Heart left ventricle (tissue), 13 donors: ENCODE results near the gene GPLD1.

Experiments
- CTCF ChIP-seq, 12 donors: fragments of 200-600 bp; sonication (generic) in 4 of 12; IDR thresholded peaks; one replicate each; pipeline versions ENCODE4 v1.5.0 to v1.8.0; 2018 to 2022; ENCODE audit warnings: antibody characterized with exemption in 12 of 12, mild to moderate bottlenecking in 5 of 12
- POLR2A ChIP-seq, 2 donors: fragments of 450-650 bp; IDR thresholded peaks; one replicate each; pipeline ENCODE4 v1.6.1; 2017; ENCODE audit warnings: antibody characterized with exemption in 2 of 2, mild to moderate bottlenecking in 2 of 2, moderate library complexity in 2 of 2
- donor health status: ischemic (EF 13 %, LVEDD 7.1; RV severe dilation, severe dysfunction).
- donor health status: DM: no; HTN: yes; CAD: no.
- donor health status: DM: no; HTN: no; CAD: no.
- donor health status: ischemic (EF 25% LVEDD 6.9; RV normal size, moderate dysfunction).
- donor health status: ischemic (EF 25% LVEDD 5.7; RV mildly dilated, moderate dysfunction).
- donor health status: ischemic (EF 35%, LVEDD 5.7; RV mildly dilated, moderate dysfunction).
- donor health status: nonischemic (EF 11% LVEDD 7.7; RV severe dilation, severe dysfunction).
- donor health status: DM: yes; HTN: yes; CAD: no.
- donor health status: PGD.
- donor health status: ischemic (EF 29% LVEDD 5.4; RV normal size, mild dysfunction).
- donor health status: nonischemic (EF 23%, LVEDD 6.1; RV moderate dilation, normal function).

- TF ChIP-seq CTCF (IDR thresholded peaks at IDR 0.05) (no peak), POLR2A (IDR thresholded peaks at IDR 0.05) (no peak)
These were observed 77.1 kb downstream of the GPLD1 start for GRCh38 chr6:24412294-24412693.
